ENCODE results near the gene STAG1.

- TF ChIP-seq CTCF (conservative IDR thresholded peaks at IDR 0.05 in 1 of 2, IDR thresholded peaks at IDR 0.05 in 1 of 2; ENCODE audit: low read depth in 1 of 2, low read length in 2 of 2) (no peak), EZH2 (IDR thresholded peaks at IDR 0.05; ENCODE audit: low read length, missing control alignments) (no peak)
These were observed 3.1 kb downstream of the STAG1 start for GRCh38 chr3:136749091-136749490.

Measured in fibroblast of lung (primary cell).